ACC112 (cell line): ENCODE results near the gene PLEKHA6.

Experiments used
- H2AFZ ChIP-seq: fragments of 200-600 bp; sonication (generic); one replicate; pipeline ENCODE4 v1.6.0; 2017; ENCODE audit warnings: antibody characterized with exemption, low read length; ENCODE audit not compliant: unreplicated experiment
- H3K27ac ChIP-seq: fragments of 200-600 bp; sonication (generic); 2 replicates; pipeline ENCODE4 v1.5.1; 2014; ENCODE audit warnings: low read depth, mild to moderate bottlenecking, antibody characterized with exemption, low read length, moderate library complexity
- H3K27me3 ChIP-seq: fragments of 200-600 bp; sonication (generic); 2 replicates; pipeline ENCODE4 v1.6.1; 2014; ENCODE audit warnings: mild to moderate bottlenecking, antibody characterized with exemption, low read length, moderate library complexity, mixed read lengths; ENCODE audit not compliant: insufficient read depth
- H3K36me3 ChIP-seq: fragments of 200-600 bp; sonication (generic); 2 replicates; pipeline ENCODE4 v1.6.1; 2016; ENCODE audit warnings: mild to moderate bottlenecking, antibody characterized with exemption, low read length, moderate library complexity, mixed read lengths; ENCODE audit not compliant: insufficient read depth
- H3K4me1 ChIP-seq: fragments of 200-600 bp; sonication (generic); one replicate; pipeline ENCODE4 v1.6.1; 2016; ENCODE audit warnings: low read length, mixed read lengths; ENCODE audit not compliant: insufficient read depth, unreplicated experiment, control insufficient read depth
- H3K4me3 ChIP-seq: fragments of 200-600 bp; sonication (generic); 2 replicates; pipeline ENCODE4 v1.5.1; 2014; ENCODE audit warnings: mild to moderate bottlenecking, low read depth, low read length
- H3K79me2 ChIP-seq: fragments of 200-600 bp; sonication (generic); one replicate; pipeline ENCODE4 v1.6.0; 2016; ENCODE audit warnings: low read length; ENCODE audit not compliant: control insufficient read depth, unreplicated experiment, insufficient read depth

Gene PLEKHA6

DNA sequence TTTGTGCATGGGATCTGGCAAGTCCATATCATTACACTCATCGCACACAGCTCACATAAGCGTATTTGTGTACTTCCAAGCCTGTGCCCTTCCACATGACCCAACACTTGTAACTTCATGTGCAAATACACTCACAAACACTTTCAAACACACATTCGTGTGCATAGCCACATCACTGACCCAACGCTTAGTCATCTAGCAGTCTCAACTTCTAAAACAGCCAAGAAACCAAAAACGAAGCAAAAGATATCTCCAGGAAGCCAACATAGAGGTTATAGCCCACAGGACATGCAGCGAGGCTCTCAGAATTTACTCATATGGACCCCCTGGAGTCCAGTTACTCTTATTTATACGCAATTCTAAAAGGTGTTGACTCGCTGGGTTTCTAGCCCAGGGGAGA is 135.1 kb downstream of the PLEKHA6 start:
- Histone ChIP-seq H3K4me3 (no peak overlapping the region), H3K27me3 (0 out of 2 replicates have a peak, but pooled peaks cover 12% of the 10 kb centered on the region), H2AFZ (no peak overlapping the region), H3K36me3 (no peaks in the 10 kb centered on the region), H3K79me2 (no peaks in the 10 kb centered on the region), H3K4me1 (no peaks in the 10 kb centered on the region), H3K27ac (no peak overlapping the region)

DNA sequence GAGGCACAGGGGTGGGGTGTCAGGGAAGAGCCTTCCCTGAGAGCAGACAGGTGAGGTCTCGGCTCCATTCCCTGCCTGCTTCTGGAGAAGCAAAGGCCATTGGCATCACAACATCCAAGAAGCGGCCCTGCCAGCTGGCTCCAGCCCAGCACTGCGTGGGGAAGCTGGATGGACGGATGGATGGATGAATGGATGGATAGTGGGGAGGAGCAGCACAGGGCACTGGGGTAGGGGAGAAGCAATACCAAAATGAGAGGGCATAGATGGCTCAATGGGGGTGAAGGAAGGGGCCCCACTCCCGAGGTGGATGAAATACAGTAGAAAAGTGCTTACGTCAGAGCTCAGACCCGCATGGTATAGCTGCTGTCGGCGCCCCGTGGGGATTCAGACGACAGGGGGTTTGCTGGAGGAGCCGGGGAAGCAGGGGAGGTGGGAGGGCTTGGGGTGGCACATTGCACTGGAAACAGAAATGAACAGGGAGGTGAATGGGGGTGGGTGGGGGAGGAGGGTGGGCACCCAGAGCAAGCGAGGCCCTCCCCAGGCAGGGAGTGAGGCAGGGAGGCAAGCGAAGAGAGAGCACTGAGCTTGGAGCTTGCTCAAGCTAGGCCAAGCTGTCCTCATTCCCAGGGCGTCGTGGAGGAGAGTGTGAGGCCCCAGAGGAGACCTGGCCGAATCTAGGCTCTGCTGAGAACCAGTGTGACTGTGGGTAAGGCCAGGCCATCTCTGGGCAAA is 136.4 kb downstream of the PLEKHA6 start:
- Histone ChIP-seq H3K79me2 (no peaks in the 10 kb centered on the region), H3K27me3 (0 out of 2 replicates have a peak, but pooled peaks cover 12% of the 10 kb centered on the region), H3K36me3 (no peaks in the 10 kb centered on the region), H3K4me1 (no peaks in the 10 kb centered on the region), H2AFZ (no peak overlapping the region), H3K4me3 (no peak overlapping the region), H3K27ac (no peak overlapping the region)

DNA sequence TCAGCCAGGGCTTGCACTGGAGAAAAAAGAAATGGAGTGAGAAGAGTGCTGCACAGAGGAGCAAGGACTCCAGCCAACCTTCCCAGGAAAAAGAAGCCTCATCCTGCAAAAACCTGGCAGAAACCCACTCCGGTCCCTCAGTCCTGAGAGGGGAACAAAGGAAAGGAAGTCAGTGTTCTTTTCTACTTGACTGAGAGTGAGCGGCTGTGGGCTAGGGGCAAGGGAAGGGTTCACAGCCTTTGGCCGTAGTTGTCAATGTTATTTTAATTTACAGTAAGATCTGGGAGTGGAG is 137.0 kb downstream of the PLEKHA6 start:
- no peak overlapping the region for H3K27ac ChIP-seq
- H2AFZ ChIP-seq = no peak overlapping the region
- H3K79me2 ChIP-seq = no peaks in the 10 kb centered on the region
- no peaks in the 10 kb centered on the region for H3K4me1 ChIP-seq
- no peaks in the 10 kb centered on the region for H3K36me3 ChIP-seq
- H3K4me3 ChIP-seq = no peak overlapping the region
- 0 out of 2 replicates have a peak, but pooled peaks cover 12% of the 10 kb centered on the region for H3K27me3 ChIP-seq

DNA sequence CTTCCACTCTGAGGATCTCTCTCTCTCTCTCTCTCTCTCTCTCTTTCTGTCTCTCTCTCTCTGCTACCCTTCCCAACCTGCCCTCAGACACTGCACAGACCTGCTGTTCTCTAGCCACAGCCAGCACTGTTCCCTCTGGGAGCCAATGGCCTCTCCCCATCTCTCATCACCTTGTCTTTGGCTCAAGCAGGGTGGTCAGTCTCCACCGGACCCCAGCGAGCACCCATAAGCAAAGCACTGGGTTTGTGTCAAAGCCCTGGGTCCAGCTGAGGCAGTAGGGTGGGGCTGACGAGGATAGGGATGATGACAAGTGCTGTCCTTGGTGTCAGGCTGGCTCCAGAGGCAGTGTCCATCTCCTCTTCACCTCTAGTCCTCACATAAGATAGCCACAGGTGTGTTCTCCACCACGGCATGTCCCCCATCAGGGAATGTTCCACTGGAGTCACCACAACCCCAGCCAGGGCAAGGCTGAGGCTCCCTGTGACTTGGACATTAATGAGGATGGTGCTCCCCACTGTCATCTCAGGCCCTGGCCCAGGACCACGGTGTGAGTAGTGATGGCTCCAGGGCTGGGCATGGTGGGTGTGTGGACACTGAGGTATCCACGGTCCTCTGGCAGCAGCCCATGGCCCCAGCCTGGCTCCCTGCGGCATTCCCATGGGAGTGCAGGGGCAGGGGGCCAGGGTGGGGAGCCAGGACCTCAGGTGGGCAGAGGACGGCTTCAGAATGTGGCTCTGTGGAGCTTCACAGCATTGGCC is 137.5 kb downstream of the PLEKHA6 start:
- no peak overlapping the region for H3K27ac ChIP-seq
- H3K27me3 ChIP-seq = 0 out of 2 replicates have a peak, but pooled peaks cover 12% of the 10 kb centered on the region
- no peak overlapping the region for H2AFZ ChIP-seq
- no peaks in the 10 kb centered on the region for H3K36me3 ChIP-seq
- no peak overlapping the region for H3K4me3 ChIP-seq
- H3K79me2 ChIP-seq = no peaks in the 10 kb centered on the region
- H3K4me1 ChIP-seq = no peaks in the 10 kb centered on the region

DNA sequence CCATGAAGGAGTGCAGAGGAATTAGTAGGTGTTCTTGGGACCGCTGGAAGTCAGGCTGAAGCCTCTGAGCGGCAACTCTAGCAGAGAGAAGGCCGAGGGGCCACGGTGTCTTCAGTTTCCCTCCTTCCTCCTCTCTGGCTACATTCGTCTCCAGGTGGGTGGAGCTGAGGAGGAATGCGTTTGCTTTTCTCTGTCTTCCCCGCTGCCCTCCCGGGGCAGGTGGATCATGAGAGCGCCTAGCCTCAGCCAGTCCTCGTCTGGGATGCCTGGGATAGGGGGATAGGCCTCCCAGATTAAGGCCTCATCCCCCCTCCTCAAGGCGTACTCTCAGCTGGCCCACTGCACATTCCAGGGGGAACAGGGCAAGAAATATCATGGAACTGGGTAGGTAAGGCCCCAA is 138.5 kb downstream of the PLEKHA6 start:
- peaks cover 14% of the 10 kb centered on the region for H3K27me3 ChIP-seq
- H3K79me2 ChIP-seq = no peaks in the 10 kb centered on the region
- no peak overlapping the region for H3K4me3 ChIP-seq
- no peak overlapping the region for H2AFZ ChIP-seq
- no peaks in the 10 kb centered on the region for H3K36me3 ChIP-seq
- no peaks in the 10 kb centered on the region for H3K4me1 ChIP-seq
- no peak overlapping the region for H3K27ac ChIP-seq

DNA sequence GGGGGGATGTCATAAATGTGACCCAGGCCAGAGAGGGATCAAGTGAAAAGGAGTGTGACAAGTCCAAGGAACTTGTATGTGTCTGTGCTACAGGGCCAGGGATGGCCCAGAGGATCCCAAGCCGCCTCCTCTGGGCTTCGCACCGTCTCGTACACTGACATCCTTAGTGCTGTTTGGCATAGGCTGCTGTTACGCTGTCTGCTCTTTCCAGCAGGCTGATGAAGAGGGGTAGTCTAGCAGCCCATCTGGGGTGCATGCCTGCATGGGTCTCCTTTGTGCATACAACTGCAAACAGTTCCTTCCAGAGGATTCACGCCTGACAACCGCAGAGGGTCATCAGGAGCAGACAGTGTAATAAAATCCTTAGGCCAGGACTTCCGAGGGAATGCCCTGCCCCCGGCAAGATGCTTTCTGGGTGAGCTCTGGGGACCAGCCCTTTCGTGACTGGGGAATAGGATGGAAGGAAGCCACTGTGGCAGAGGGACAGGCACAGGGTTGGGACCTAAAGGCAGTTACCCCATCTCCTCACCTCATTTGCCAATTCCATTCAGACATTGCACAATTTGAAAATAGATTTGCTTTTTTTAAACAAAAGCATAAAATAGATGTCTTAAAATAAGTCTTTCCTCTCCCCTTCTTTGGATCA is 139.6 kb downstream of the PLEKHA6 start:
- Histone ChIP-seq H2AFZ (no peak overlapping the region), H3K36me3 (no peaks in the 10 kb centered on the region), H3K4me3 (no peak overlapping the region), H3K4me1 (no peaks in the 10 kb centered on the region), H3K27ac (no peak overlapping the region), H3K27me3 (peaks cover 17% of the 10 kb centered on the region), H3K79me2 (no peaks in the 10 kb centered on the region)

DNA sequence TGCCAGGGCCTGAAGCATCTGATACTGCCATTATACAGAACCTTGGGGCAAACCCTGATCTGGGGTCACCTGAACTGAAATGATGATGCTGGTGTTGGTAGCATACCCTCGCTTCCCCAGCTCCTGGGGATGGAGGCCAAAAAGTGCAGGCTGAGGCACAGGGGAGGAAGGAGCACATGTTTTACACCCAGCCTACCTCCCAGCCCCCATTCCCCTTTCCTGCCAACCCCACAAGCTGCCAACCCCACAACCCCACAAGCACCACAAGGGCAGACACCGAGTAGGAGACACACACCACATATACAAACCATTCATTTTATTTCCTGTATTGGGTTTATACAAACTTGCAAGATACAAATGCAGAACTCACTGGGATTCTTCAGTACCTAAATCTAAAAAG is 141.2 kb downstream of the PLEKHA6 start:
- Histone ChIP-seq H3K27me3 (peaks cover 19% of the 10 kb centered on the region), H2AFZ (no peak overlapping the region), H3K4me3 (no peak overlapping the region), H3K79me2 (no peaks in the 10 kb centered on the region), H3K36me3 (no peaks in the 10 kb centered on the region), H3K4me1 (no peaks in the 10 kb centered on the region), H3K27ac (no peak overlapping the region)

DNA sequence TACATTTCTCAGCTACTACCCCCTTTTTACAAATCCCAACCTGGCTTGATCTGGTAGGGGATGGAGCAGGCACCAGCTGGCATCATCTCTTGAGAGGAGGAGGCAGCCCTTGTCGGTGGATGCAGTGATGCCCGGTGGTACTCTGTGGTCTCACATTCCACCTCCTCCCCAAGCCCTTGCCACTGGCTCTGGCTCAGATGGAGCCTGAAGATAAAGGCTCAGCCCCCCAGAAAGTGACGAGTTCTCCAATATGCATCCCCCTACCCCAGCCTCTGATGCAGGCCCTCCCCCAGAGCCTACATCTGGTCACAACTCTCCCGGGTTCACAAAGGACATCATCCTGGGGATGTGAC is 142.1 kb downstream of the PLEKHA6 start:
- Histone ChIP-seq H3K4me1 (no peaks in the 10 kb centered on the region), H2AFZ (no peak overlapping the region), H3K27ac (no peak overlapping the region)

DNA sequence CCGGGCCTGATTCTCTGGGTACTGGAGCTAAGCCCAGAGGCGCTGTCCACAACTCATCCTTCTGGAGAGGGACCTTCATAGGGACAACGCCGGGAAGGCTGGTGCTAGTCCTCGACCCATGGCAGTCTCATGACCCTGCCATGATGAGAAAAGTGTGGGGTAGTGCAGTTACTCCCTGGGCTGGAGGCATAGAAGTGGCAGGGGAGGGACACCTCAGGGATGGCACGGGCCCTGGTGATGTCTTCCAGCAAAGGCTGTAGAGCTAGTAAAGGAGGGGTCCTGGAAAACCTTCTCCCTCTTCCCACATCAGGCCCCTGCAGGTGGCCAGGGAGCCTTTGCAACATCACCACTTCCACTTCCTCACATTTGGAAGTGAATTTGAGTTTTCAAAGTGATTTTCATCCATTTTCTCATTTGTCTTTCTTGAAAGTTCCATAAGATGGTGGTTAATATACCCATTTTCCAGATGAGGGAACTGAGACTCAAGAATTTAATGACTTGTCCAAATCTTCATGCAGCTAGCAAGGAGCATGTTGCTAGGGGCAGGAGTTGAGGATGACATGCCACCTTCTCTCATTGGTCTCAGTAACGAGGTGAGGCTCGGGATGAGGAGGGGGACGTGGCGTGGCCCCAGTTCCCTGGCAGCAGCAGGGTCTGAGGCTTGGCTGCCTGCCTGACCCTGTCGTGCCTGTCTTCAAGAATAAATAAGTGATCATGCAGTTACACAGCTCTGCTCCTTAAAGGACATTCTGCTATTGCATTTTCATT is 142.7 kb downstream of the PLEKHA6 start:
- Histone ChIP-seq H3K27me3 (peaks cover 22% of the 10 kb centered on the region), H3K4me3 (no peak overlapping the region), H3K27ac (no peak overlapping the region), H3K36me3 (no peaks in the 10 kb centered on the region), H3K4me1 (no peaks in the 10 kb centered on the region), H3K79me2 (no peaks in the 10 kb centered on the region), H2AFZ (no peak overlapping the region)

More for the DNA sequence above, 142.1 kb downstream of the PLEKHA6 start:
- Histone ChIP-seq H3K79me2 (no peaks in the 10 kb centered on the region), H3K4me3 (no peak overlapping the region), H3K36me3 (no peaks in the 10 kb centered on the region), H3K27me3 (peaks cover 23% of the 10 kb centered on the region)

DNA sequence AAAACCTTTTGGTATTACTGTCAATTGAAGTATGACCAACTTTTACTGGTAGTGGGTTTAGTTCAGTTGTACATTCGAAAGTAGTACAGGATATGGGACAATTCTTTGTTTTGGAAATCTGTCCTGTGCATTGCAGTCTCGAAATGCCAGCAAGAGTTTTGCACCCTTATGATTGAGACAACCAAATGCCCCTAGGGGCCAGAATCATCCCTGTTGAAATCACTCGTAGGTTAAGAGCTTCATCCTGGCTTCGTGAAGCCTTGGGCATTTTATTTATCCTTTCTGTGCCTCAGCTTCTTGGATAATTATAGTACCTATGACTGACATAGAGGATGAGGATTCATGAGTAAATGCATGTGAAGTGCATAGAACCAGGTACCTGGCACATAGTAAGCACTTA is 143.5 kb downstream of the PLEKHA6 start:
- H3K27ac ChIP-seq = no peak overlapping the region
- H3K27me3 ChIP-seq = peaks cover 21% of the 10 kb centered on the region
- H3K36me3 ChIP-seq = no peaks in the 10 kb centered on the region
- no peaks in the 10 kb centered on the region for H3K79me2 ChIP-seq
- no peaks in the 10 kb centered on the region for H3K4me1 ChIP-seq
- no peak overlapping the region for H3K4me3 ChIP-seq
- no peak overlapping the region for H2AFZ ChIP-seq
